H1 (cell line): Measurements from ENCODE around the gene FGB. TPM values are rescaled to one million over a fixed set of nuclear protein-coding genes. Genes with fewer than 3 reads are reported as not detected.

ENCODE experiments used
- CTCF ChIA-PET: fragments of 300-600 bp; sonication (Branson Sonifier 250); formaldehyde crosslinking; loops from one replicate; lab custom pipeline; 2021; ENCODE audit not compliant: partially characterized antibody; lab: Charles Lee
- POLR2A ChIA-PET: fragments of 300-600 bp; sonication (Branson Sonifier 250); formaldehyde crosslinking; loops from one replicate; lab custom pipeline; 2021; ENCODE audit warnings: inconsistent platforms; ENCODE audit not compliant: partially characterized antibody; lab: Charles Lee
- DNase-seq, 2 experiments: peaks; one replicate each; pipeline versions ENCODE4 v3.0.0 to v3.0.0-alpha.2; 2010 to 2022; ENCODE audit warnings: low spot score in 2 of 2, low read depth in 1 of 2, mixed read lengths in 1 of 2
- FAIRE-seq: peaks from 2 replicates; lab custom pipeline; 2011; peaks lifted over from hg19 to GRCh38; lab: Jason Lieb, UNC
- H2AFZ ChIP-seq: 2 replicates; pipeline ENCODE4 v1.8.1; 2012; ENCODE audit warnings: low read length, inconsistent platforms
- H2AK5ac ChIP-seq: 2 replicates; pipeline ENCODE4 v1.6.1; 2013; ENCODE audit warnings: low read depth, low read length
- H2BK120ac ChIP-seq: replicated peaks from 2 replicates; pipeline ENCODE3; 2013; ENCODE audit warnings: low read depth, low read length, inconsistent platforms
- H2BK12ac ChIP-seq: 2 replicates; pipeline ENCODE4 v1.6.1; 2013; ENCODE audit warnings: low read depth, low read length
- H2BK15ac ChIP-seq: 2 replicates; pipeline ENCODE4 v1.6.1; 2013; ENCODE audit warnings: low read length
- H2BK20ac ChIP-seq: 2 replicates; pipeline ENCODE4 v1.6.1; 2013; ENCODE audit warnings: low read length
- H2BK5ac ChIP-seq: 2 replicates; pipeline ENCODE4 v1.6.1; 2013; ENCODE audit warnings: low read depth, low read length
- H3K14ac ChIP-seq: 2 replicates; pipeline ENCODE4 v1.6.1; 2013; ENCODE audit warnings: inconsistent platforms; ENCODE audit not compliant: insufficient read length
- H3K18ac ChIP-seq: 2 replicates; pipeline ENCODE4 v1.6.1; 2013; ENCODE audit warnings: low read length; ENCODE audit errors: extremely low read depth
- H3K23ac ChIP-seq: 2 replicates; pipeline ENCODE4 v1.6.1; 2013; ENCODE audit warnings: inconsistent platforms; ENCODE audit not compliant: insufficient read length
- H3K23me2 ChIP-seq: 2 replicates; pipeline ENCODE4 v1.6.1; 2013; ENCODE audit warnings: low read depth, low read length
- H3K27ac ChIP-seq: 2 replicates; pipeline ENCODE4 v1.6.1; 2011; ENCODE audit warnings: low read depth, low read length, inconsistent platforms
- H3K27me3 ChIP-seq, 4 experiments: replicated peaks in 1 of 4; 1 replicate in 1 of 4; 2 replicates in 3 of 4; pipeline versions ENCODE4 v1.6.1 to v1.8.1; 2011 to 2013; ENCODE audit warnings: low read length in 3 of 4, mild to moderate bottlenecking in 3 of 4, inconsistent platforms in 2 of 4, mixed read lengths in 2 of 4, moderate library complexity in 1 of 4; ENCODE audit not compliant: control insufficient read depth in 3 of 4, insufficient read depth in 3 of 4; ENCODE audit errors: extremely low read depth in 1 of 4
- H3K36me3 ChIP-seq, 4 experiments: 2 replicates each; pipeline versions ENCODE4 v1.6.1 to v1.8.1; 2011 to 2013; ENCODE audit warnings: mild to moderate bottlenecking in 4 of 4, low read length in 3 of 4, moderate library complexity in 2 of 4, control low read depth in 1 of 4, inconsistent platforms in 1 of 4; ENCODE audit not compliant: insufficient read depth in 4 of 4, control insufficient read depth in 2 of 4
- H3K4ac ChIP-seq: replicated peaks from 2 replicates; pipeline ENCODE3; 2013; ENCODE audit warnings: low read length, low read depth, mixed read lengths, inconsistent platforms; ENCODE audit not compliant: insufficient read length
- H3K4me1 ChIP-seq, 4 experiments: replicated peaks in 1 of 4; 1 replicate in 1 of 4; 2 replicates in 3 of 4; pipeline versions ENCODE4 v1.6.1 to v1.8.1; 2011 to 2013; ENCODE audit warnings: low read length in 3 of 4, inconsistent platforms in 2 of 4, mixed read lengths in 1 of 4; ENCODE audit not compliant: insufficient read depth in 4 of 4, control insufficient read depth in 3 of 4
- H3K4me2 ChIP-seq, 2 experiments: 2 replicates each; pipeline versions ENCODE4 v1.6.1 to v1.8.1; 2011 to 2013; ENCODE audit warnings: low read depth in 2 of 2, low read length in 2 of 2, control low read depth in 1 of 2, inconsistent platforms in 1 of 2, mild to moderate bottlenecking in 1 of 2; ENCODE audit not compliant: insufficient read depth in 1 of 2
- H3K4me3 ChIP-seq, 4 experiments: fragments of 200-600, 300-600 bp in 1 of 4; sonication (generic), shearing (Covaris generic), sonication (Bioruptor Twin) in 1 of 4; 2 replicates each; pipeline versions ENCODE4 v1.5.1 to v1.8.1; 2011 to 2016; ENCODE audit warnings: low read length in 4 of 4, low read depth in 3 of 4, control low read depth in 2 of 4, inconsistent platforms in 2 of 4, mild to moderate bottlenecking in 2 of 4, mixed read lengths in 1 of 4, moderate library complexity in 1 of 4; ENCODE audit not compliant: insufficient read depth in 2 of 4; ENCODE audit errors: extremely low read depth in 1 of 4
- H3K56ac ChIP-seq: replicated peaks from 2 replicates; pipeline ENCODE3; 2013; ENCODE audit warnings: low read depth, mild to moderate bottlenecking, mixed read lengths, low read length, inconsistent platforms; ENCODE audit not compliant: insufficient read length
- H3K79me1 ChIP-seq: 2 replicates; pipeline ENCODE4 v1.6.1; 2013; ENCODE audit warnings: low read depth, low read length, control low read depth
- H3K79me2 ChIP-seq, 2 experiments: 2 replicates each; pipeline versions ENCODE4 v1.6.1 to v1.8.1; 2012 to 2013; ENCODE audit warnings: low read length in 2 of 2, mild to moderate bottlenecking in 2 of 2, inconsistent platforms in 1 of 2; ENCODE audit not compliant: insufficient read depth in 2 of 2, control insufficient read depth in 1 of 2
- H3K9ac ChIP-seq, 4 experiments: replicated peaks in 1 of 4; 1 replicate in 1 of 4; 2 replicates in 3 of 4; pipeline versions ENCODE4 v1.6.1 to v1.8.1; 2011 to 2013; ENCODE audit warnings: low read depth in 3 of 4, low read length in 3 of 4, control low read depth in 2 of 4, mild to moderate bottlenecking in 2 of 4, moderate library complexity in 2 of 4, inconsistent platforms in 1 of 4; ENCODE audit errors: extremely low read depth in 1 of 4
- H3K9me3 ChIP-seq, 2 experiments: 2 replicates each; pipeline versions ENCODE4 v1.6.1 to v1.8.1; 2012 to 2013; ENCODE audit warnings: mild to moderate bottlenecking in 2 of 2, moderate library complexity in 2 of 2, control low read depth in 1 of 2, inconsistent platforms in 1 of 2, low read depth in 1 of 2, low read length in 1 of 2, mixed read lengths in 1 of 2; ENCODE audit not compliant: insufficient read depth in 2 of 2
- H4K20me1 ChIP-seq, 2 experiments: replicated peaks in 1 of 2; 2 replicates each; pipeline versions ENCODE3 to v1.8.1; 2011 to 2013; ENCODE audit warnings: inconsistent platforms in 2 of 2, low read length in 2 of 2, mild to moderate bottlenecking in 1 of 2; ENCODE audit not compliant: insufficient read depth in 2 of 2, control insufficient read depth in 1 of 2
- H4K5ac ChIP-seq: 2 replicates; pipeline ENCODE4 v1.6.1; 2013; ENCODE audit warnings: low read length, low read depth, mixed read lengths, inconsistent platforms; ENCODE audit not compliant: insufficient read length
- H4K8ac ChIP-seq: 2 replicates; pipeline ENCODE4 v1.8.0; 2013; ENCODE audit warnings: mild to moderate bottlenecking, moderate library complexity, low read length, inconsistent platforms; ENCODE audit not compliant: insufficient read depth; ENCODE audit errors: extremely low read depth
- H4K91ac ChIP-seq: replicated peaks from 2 replicates; pipeline ENCODE3; 2013; ENCODE audit warnings: low read length, mixed read lengths, inconsistent platforms; ENCODE audit not compliant: insufficient read length
- ASH2L ChIP-seq: fragments of 200-600, 300-600 bp; sonication (generic); IDR thresholded peaks from one replicate; pipeline ENCODE4 v1.7.1; 2017; ENCODE audit warnings: low read length
- BCL11A ChIP-seq, 2 experiments: IDR thresholded peaks; one replicate each; pipeline ENCODE4 v1.6.1; 2011; ENCODE audit warnings: low read depth in 2 of 2, low read length in 2 of 2, mild to moderate bottlenecking in 2 of 2
- BRCA1 ChIP-seq: IDR thresholded peaks from 2 replicates; pipeline ENCODE4 v1.6.1; 2012; ENCODE audit warnings: low read depth, low read length, improper control_type of control experiment
- CEBPB ChIP-seq: IDR thresholded peaks from 2 replicates; pipeline ENCODE4 v1.6.1; 2012; ENCODE audit warnings: low read depth, low read length
- GTF2F1 ChIP-seq: IDR thresholded peaks from 2 replicates; pipeline ENCODE4 v1.6.1; 2012; ENCODE audit warnings: low read depth, low read length, improper control_type of control experiment, borderline replicate concordance
- HDAC2 ChIP-seq, 2 experiments: fragments of 300-600 bp in 1 of 2; sonication (generic) in 1 of 2; IDR thresholded peaks; 2 replicates each; pipeline ENCODE4 v1.6.1; 2011 to 2012; ENCODE audit warnings: low read depth in 2 of 2, low read length in 2 of 2, mild to moderate bottlenecking in 2 of 2, moderate library complexity in 2 of 2, borderline replicate concordance in 1 of 2, inconsistent platforms in 1 of 2
- JUND ChIP-seq: IDR thresholded peaks from 2 replicates; pipeline ENCODE4 v1.6.1; 2011; ENCODE audit warnings: mild to moderate bottlenecking, improper control_type of control experiment, low read length
- MAFK ChIP-seq: IDR thresholded peaks from 2 replicates; pipeline ENCODE4 v1.6.1; 2012; ENCODE audit warnings: low read depth, mild to moderate bottlenecking, improper control_type of control experiment, low read length
- POLR2A ChIP-seq, 2 experiments: IDR thresholded peaks; 1 replicate in 1 of 2; 2 replicates in 1 of 2; pipeline ENCODE4 v1.6.1; 2011; ENCODE audit warnings: low read depth in 2 of 2, low read length in 2 of 2, mild to moderate bottlenecking in 2 of 2; ENCODE audit errors: control extremely low read depth in 1 of 2
- SIRT6 ChIP-seq: IDR thresholded peaks from one replicate; pipeline ENCODE4 v1.7.1; 2012; ENCODE audit warnings: low read length, inconsistent platforms
- TAF7 ChIP-seq: optimal IDR thresholded peaks from 2 replicates; pipeline ENCODE3; 2011; ENCODE audit warnings: low read depth, mild to moderate bottlenecking, inconsistent platforms, low read length, moderate library complexity, borderline replicate concordance
- TCF12 ChIP-seq: IDR thresholded peaks from 2 replicates; pipeline ENCODE4 v1.6.1; 2011; ENCODE audit warnings: low read depth, mild to moderate bottlenecking, low read length
- WGBS, 2 experiments: shearing (Covaris generic) in 1 of 2; methylation state at CpG; one replicate each; pipeline versions ENCODE4 v1.1.6 to v1.1.7; 2013 to 2015; ENCODE audit warnings: low lambda C conversion rate in 2 of 2, mixed read lengths in 2 of 2, inconsistent platforms in 1 of 2, low coverage in 1 of 2, missing lambda C conversion rate in 1 of 2; ENCODE audit not compliant: insufficient replicate concordance in 2 of 2, insufficient coverage in 1 of 2, insufficient read length in 1 of 2; ENCODE audit errors: extremely low coverage in 1 of 2, missing lambda C conversion rate in 1 of 2; 5-methylcytosine and 5-hydroxymethylcytosine counted together
- polyA plus RNA-seq, 7 experiments: library from polyadenylated mRNA; depleted of rRNA in 3 of 7; stranded (reverse) in 5 of 7; unstranded in 2 of 7; fragments of >200 nt in 5 of 7; fragments of 200-250 nt in 2 of 7; gene quantifications; 1 replicate in 5 of 7; 2 replicates in 1 of 7; 4 replicates in 1 of 7; pipeline versions ENCODE4 v1.2.1 to v1.2.3, GENCODE V29; 2011 to 2013; ENCODE audit warnings: missing spikeins in 2 of 7, mixed read lengths in 2 of 7
- total RNA-seq: library from RNA; stranded (reverse); fragmentation: NEBNext Ultra II Directional; extraction: Animal tissue kit (Norgen Biotek cat#: 25700); gene quantifications from 2 replicates; pipeline ENCODE4 v1.2.1, GENCODE V29; 2021

FGB gene
- total and polyA plus RNA-seq, 2 of the 8 experiments (the other 6 are each of a cell fraction or from before 2014, with no cell fraction given), result not detected

- H4K20me1 ChIP-seq, result no peaks in the 10 kb centered on the region
- H3K4ac ChIP-seq, result no peak overlapping the region
- no peak overlapping the region for H2AK5ac ChIP-seq
- no peak overlapping the region for H3K18ac ChIP-seq
- no peaks in the 10 kb centered on the region for H3K79me1 ChIP-seq
- no peak overlapping the region for H2AFZ ChIP-seq
- TF ChIP-seq BRCA1 (no peak), TAF7 (no peak), MAFK (no peak), ASH2L (no peak), CEBPB (no peak), SIRT6 (no peak), BCL11A (IDR thresholded peaks at IDR 0.05; ENCODE audit: low read depth in 2 of 2, low read length in 2 of 2) (no peak), JUND (no peak), POLR2A (IDR thresholded peaks at IDR 0.05; ENCODE audit: control extremely low read depth in 1 of 2, low read depth in 2 of 2, low read length in 2 of 2) (no peak), HDAC2 (IDR thresholded peaks at IDR 0.05; ENCODE audit: borderline replicate concordance in 1 of 2, low read depth in 2 of 2, low read length in 2 of 2) (no peak), TCF12 (no peak), GTF2F1 (no peak)
- H3K23ac ChIP-seq, result no peak overlapping the region
- no peak for FAIRE-seq
- no peak overlapping the region for H4K5ac ChIP-seq
- no peaks in the 10 kb centered on the region for H3K79me2 ChIP-seq
- H2BK20ac ChIP-seq, result no peak overlapping the region
- no peak overlapping the region for H3K9ac ChIP-seq
- CTCF ChIA-PET, result interaction anchor here (0.9 to 5.0 kb wide), 8 partner anchors 8 to 58 kb away, joined by 3 to 26 read pairs (median 6); no protein-coding TSS in a partner anchor
- H3K27me3 ChIP-seq, result peaks cover 0 to 1% (median 0%) of the 10 kb centered on the region in 4 experiments; a peak in 1 of 7 replicates
- no peak overlapping the region for H2BK12ac ChIP-seq
- no peak overlapping the region for H2BK120ac ChIP-seq
- WGBS, 2 experiments, result 83% methylated on average over 4 of the region's 4 CpGs; no CpG with 5 or more reads in 1 of the 2 experiments
- H3K14ac ChIP-seq, result no peak overlapping the region
- H3K4me2 ChIP-seq, result no peak overlapping the region
- no peaks in the 10 kb centered on the region for H3K9me3 ChIP-seq
- no peak overlapping the region for H3K27ac ChIP-seq
- POLR2A ChIA-PET, result no interaction called here
- H4K8ac ChIP-seq, result no peak overlapping the region
- H3K36me3 ChIP-seq, result no peaks in the 10 kb centered on the region
- H3K23me2 ChIP-seq, result no peaks in the 10 kb centered on the region; the same call in 1 of the 2 replicates
- no peak overlapping the region for H3K4me3 ChIP-seq
- no peak overlapping the region for H3K56ac ChIP-seq
- no peak for DNase-seq
- no peak overlapping the region for H2BK15ac ChIP-seq
- H2BK5ac ChIP-seq, result no peak overlapping the region
- H4K91ac ChIP-seq, result no peak overlapping the region
- no peaks in the 10 kb centered on the region for H3K4me1 ChIP-seq
Observed at GRCh38 chr4:154610582-154610981, 47.8 kb downstream of the FGB start.
